Esophagus squamous epithelium (tissue), 5 donors: ENCODE results near the gene CEP85L. TPM values are rescaled to one million over a fixed set of nuclear protein-coding genes. Genes with fewer than 3 reads are reported as not detected.

Source experiments
- DNase-seq: peaks from one replicate; lab custom pipeline; 2025; lab: John Stamatoyannopoulos, UW
- H3K27ac ChIP-seq, 4 donors: fragments of 200-600 bp; sonication (generic); one replicate each; pipeline ENCODE4 v1.5.1; 2016 to 2019; ENCODE audit warnings: mild to moderate bottlenecking in 1 of 4
- H3K27me3 ChIP-seq, 4 donors: fragments of 200-600 bp; sonication (generic); 1 replicate in 3 of 4; 2 replicates in 1 of 4; pipeline versions ENCODE4 v1.5.1 to v1.6.0; 2017 to 2021; ENCODE audit warnings: antibody characterized with exemption in 1 of 4
- H3K36me3 ChIP-seq, 3 donors: fragments of 200-600 bp; sonication (generic); one replicate each; pipeline ENCODE4 v1.5.1; 2016 to 2019
- H3K4me1 ChIP-seq, 3 donors: fragments of 200-600 bp; sonication (generic); one replicate each; pipeline ENCODE4 v1.5.1; 2017 to 2019
- H3K4me3 ChIP-seq, 4 donors: fragments of 200-600 bp; sonication (generic); 1 replicate in 3 of 4; 2 replicates in 1 of 4; pipeline ENCODE4 v1.5.1; 2016 to 2019; ENCODE audit warnings: mild to moderate bottlenecking in 2 of 4, moderate library complexity in 1 of 4
- H3K9me3 ChIP-seq, 3 donors: fragments of 200-600 bp; sonication (generic); one replicate each; pipeline ENCODE4 v1.5.1; 2016 to 2019
- POLR2A ChIP-seq, 4 donors: fragments of 450-650 bp; IDR thresholded peaks; one replicate each; pipeline ENCODE4 v1.6.1; 2017; ENCODE audit warnings: antibody characterized with exemption in 4 of 4, mild to moderate bottlenecking in 4 of 4, moderate library complexity in 3 of 4
- WGBS, 2 donors: methylation state at CpG; one replicate each; pipeline ENCODE4 v1.1.5; 2018; 5-methylcytosine and 5-hydroxymethylcytosine counted together
- intact Hi-C: fragments of 100-400 bp; cut with DNase I; formaldehyde crosslinking; loops from one replicate; pipeline ENCODE4 v1.15.0; 2022
- total RNA-seq, 4 donors: library from RNA; depleted of rRNA; stranded (reverse); fragments of >200 nt; gene quantifications; one replicate each; pipeline ENCODE4 v1.1.0, GENCODE V29; 2016
- TF ChIP-seq, protein P1 (sequence below), 6 experiments: fragments of 450-650 bp in 4 of 6; fragments of 200-600 bp in 2 of 6; sonication (generic) in 2 of 6; IDR thresholded peaks; one replicate each; pipeline ENCODE4 v1.5.1; 2016 to 2019; ENCODE audit warnings: antibody characterized with exemption in 6 of 6, mild to moderate bottlenecking in 4 of 6, moderate library complexity in 4 of 6
- donor health status: DM: yes; HTN: yes; CAD: no.

The CEP85L gene
- total RNA-seq, 4 donors from 2014 or later, result 1.3 to 9.2 (median 5.3) TPM

DNA sequence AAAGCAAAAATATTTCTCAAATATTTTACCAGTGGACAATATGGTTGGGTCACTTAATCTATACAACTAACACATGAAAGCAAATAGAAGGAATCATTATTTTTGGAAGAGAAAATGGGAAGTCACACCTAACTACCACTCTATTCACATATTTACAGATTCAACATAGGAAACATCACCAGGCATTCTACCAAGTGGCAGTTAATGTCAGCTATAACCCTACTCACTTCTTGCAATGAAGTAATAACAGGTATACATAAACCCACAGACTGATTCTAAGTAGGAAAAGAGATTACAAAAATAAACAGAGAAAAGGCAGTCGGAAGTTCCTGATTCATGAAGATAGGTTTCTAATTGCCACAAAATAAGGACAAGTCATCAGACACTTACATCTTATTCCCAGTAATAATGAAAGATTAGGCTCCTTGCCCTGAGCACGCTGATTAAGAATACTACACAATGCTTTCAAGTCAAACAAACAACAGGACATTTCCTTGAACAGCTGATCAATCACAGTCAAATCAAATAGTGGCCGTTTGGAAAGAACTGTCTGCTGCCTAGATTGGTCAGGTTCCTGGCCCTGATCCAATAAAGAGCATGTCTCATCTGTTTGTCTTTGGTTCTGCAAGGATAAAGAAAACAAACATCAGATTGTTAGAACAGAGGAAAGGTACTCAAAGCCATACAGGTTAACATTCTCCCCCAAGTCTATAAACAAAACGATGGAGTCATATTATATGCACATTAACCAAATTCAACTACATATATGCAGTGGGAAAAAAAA, 182.5 kb downstream of the CEP85L start:
- Histone ChIP-seq H3K36me3 (peaks cover 0 to 39% (median 0%) of the 10 kb centered on the region in 3 donors), H3K4me1 (no peaks in the 10 kb centered on the region), H3K27ac (no peak overlapping the region), H3K27me3 (no peaks in the 10 kb centered on the region), H3K9me3 (no peaks in the 10 kb centered on the region), H3K4me3 (no peak overlapping the region)
- no peak for DNase-seq
- 42 to 51% methylated on average over 4 of the region's 4 CpGs for WGBS, 2 donors
- intact Hi-C loops, result no loop called here
- TF ChIP-seq, protein P1, sequence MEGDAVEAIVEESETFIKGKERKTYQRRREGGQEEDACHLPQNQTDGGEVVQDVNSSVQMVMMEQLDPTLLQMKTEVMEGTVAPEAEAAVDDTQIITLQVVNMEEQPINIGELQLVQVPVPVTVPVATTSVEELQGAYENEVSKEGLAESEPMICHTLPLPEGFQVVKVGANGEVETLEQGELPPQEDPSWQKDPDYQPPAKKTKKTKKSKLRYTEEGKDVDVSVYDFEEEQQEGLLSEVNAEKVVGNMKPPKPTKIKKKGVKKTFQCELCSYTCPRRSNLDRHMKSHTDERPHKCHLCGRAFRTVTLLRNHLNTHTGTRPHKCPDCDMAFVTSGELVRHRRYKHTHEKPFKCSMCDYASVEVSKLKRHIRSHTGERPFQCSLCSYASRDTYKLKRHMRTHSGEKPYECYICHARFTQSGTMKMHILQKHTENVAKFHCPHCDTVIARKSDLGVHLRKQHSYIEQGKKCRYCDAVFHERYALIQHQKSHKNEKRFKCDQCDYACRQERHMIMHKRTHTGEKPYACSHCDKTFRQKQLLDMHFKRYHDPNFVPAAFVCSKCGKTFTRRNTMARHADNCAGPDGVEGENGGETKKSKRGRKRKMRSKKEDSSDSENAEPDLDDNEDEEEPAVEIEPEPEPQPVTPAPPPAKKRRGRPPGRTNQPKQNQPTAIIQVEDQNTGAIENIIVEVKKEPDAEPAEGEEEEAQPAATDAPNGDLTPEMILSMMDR (IDR thresholded peaks at IDR 0.05), result no peak
- TF ChIP-seq POLR2A (IDR thresholded peaks at IDR 0.05), result no peak

DNA sequence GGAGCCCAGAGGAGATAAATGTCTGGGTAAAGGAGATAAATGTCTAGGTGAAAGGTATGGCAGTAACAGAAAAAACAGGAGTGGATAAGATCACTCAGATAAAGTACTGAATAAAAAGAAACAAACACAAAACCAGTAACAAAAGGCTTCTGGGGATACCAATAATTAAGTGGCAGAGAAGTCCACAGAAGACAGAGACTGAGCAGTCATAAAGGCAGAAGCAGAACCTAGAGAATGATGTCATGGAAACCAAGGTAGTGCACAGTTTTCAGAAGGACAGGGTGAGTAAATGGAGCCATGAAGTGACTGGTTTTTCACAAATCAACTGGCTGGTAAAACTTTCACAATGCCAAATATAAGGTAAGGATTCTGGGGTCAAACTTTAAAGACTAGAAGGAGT, 184.2 kb downstream of the CEP85L start:
- Histone ChIP-seq H3K36me3 (peaks cover 0 to 39% (median 0%) of the 10 kb centered on the region in 3 donors), H3K9me3 (no peaks in the 10 kb centered on the region)
- intact Hi-C loops, result no loop called here

DNA sequence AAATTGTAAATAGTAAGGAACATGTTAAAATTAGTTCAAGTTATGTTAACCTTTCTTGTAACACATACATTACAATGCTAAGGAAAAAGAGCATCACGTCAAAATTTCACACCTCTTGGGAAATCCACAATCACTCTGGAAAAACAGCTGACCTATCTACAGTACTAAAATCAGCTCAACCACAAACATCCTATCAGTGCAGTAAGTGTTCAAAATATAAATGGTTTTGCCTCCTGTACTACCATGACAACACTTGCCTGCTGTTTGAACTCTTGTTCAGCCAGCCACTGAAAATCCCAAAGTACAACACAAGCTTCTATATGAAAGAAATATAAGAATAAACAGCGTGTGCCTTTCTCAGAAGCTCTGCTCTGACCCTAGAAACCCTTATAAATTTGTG, 186.8 kb downstream of the CEP85L start:
- H3K4me3 ChIP-seq, result no peak overlapping the region
- H3K27ac ChIP-seq, result no peak overlapping the region
- no peaks in the 10 kb centered on the region for H3K9me3 ChIP-seq
- intact Hi-C loops, result no loop called here
- 93 to 94% methylated on average over 2 of the region's 2 CpGs for WGBS, 2 donors
- H3K36me3 ChIP-seq, result peaks cover 0 to 39% (median 0%) of the 10 kb centered on the region in 3 donors
- H3K27me3 ChIP-seq, result no peaks in the 10 kb centered on the region
- no peak for DNase-seq
- no peak for TF ChIP-seq POLR2A (IDR thresholded peaks at IDR 0.05)
- TF ChIP-seq, protein P1 (IDR thresholded peaks at IDR 0.05), result no peak
- H3K4me1 ChIP-seq, result no peaks in the 10 kb centered on the region

More for the DNA sequence above, 184.2 kb downstream of the CEP85L start:
- TF ChIP-seq, protein P1 (IDR thresholded peaks at IDR 0.05), result no peak
- no peak for TF ChIP-seq POLR2A (IDR thresholded peaks at IDR 0.05)
- Histone ChIP-seq H3K4me1 (no peaks in the 10 kb centered on the region), H3K27ac (no peak overlapping the region), H3K4me3 (no peak overlapping the region), H3K27me3 (no peaks in the 10 kb centered on the region)
- no peak for DNase-seq

DNA sequence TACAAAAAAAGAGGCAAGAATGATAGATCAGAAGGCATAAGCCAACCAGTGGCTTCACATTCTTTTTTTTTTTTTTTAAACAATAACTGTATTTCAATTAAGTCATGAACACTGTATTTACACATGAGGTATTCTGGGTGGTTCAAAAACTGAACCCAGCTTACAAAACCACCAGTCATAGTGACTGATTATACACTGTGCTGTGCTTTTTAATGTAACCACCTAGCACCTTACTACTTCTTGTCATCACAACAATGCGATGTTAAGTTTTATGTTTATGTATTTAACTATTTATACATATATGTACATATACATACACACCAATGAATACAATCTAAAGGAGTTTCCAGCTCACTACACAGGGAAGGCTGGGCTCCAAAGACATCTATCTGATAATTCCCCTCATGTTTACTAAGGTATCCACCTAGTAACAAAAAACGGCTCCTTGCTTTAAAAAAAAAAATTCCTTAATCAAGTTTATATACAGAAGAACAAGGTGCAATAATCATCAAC, 190.4 kb downstream of the CEP85L start:
- Histone ChIP-seq H3K27ac (no peak overlapping the region), H3K4me3 (no peak overlapping the region), H3K4me1 (no peaks in the 10 kb centered on the region), H3K36me3 (peaks cover 0 to 15% (median 0%) of the 10 kb centered on the region in 3 donors), H3K27me3 (no peaks in the 10 kb centered on the region), H3K9me3 (no peaks in the 10 kb centered on the region)
- WGBS, 2 donors, result 70 to 74% methylated on average over 2 of the region's 2 CpGs
- TF ChIP-seq, protein P1 (IDR thresholded peaks at IDR 0.05), result no peak
- TF ChIP-seq POLR2A (IDR thresholded peaks at IDR 0.05), result no peak
- no peak for DNase-seq
- intact Hi-C loops, result no loop called here

DNA sequence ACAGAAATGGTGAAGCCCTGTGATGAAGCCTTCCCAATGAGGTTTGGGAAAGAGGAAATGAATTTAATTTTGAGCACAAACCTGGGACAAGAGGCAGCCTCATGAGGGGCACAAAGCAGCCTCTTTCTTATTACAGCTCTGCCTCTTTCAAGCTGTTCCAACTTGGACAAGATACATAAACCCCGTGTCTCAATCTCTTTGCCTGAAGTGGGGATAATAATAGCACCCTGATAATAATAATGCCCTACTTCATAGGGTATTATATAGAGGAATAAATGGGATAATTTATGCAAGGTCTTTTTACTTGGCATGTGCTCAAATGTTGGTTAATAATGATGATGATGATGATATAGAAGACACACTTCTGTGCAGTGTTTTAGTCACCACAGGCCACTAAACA, 194.4 kb downstream of the CEP85L start:
- 64 to 69% methylated on average over 1 of the region's 1 CpG for WGBS, 2 donors
- H3K27ac ChIP-seq, result no peak overlapping the region
- TF ChIP-seq, protein P1 (IDR thresholded peaks at IDR 0.05), result no peak
- TF ChIP-seq POLR2A (IDR thresholded peaks at IDR 0.05), result no peak
- DNase-seq, result no peak
- no peaks in the 10 kb centered on the region for H3K27me3 ChIP-seq
- H3K4me1 ChIP-seq, result no peaks in the 10 kb centered on the region
- no peaks in the 10 kb centered on the region for H3K36me3 ChIP-seq
- H3K4me3 ChIP-seq, result no peak overlapping the region
- peaks cover 0 to 23% (median 6%) of the 10 kb centered on the region in 3 donors for H3K9me3 ChIP-seq
- intact Hi-C loops, result no loop called here
